Sciatic nerve (tissue), 2 donors: Measurements from ENCODE around the gene TEX51. TPM values are rescaled to one million over a fixed set of nuclear protein-coding genes. Genes with fewer than 3 reads are reported as not detected.
A peak's percentile ranks its signal among the peaks of the same experiment; 100 is the strongest.

Source experiments
- ATAC-seq: fragments of 200-7000 bp; cut with Tn5 transposase; one replicate; pipeline ENCODE4 v1.9.1; 2020; ENCODE audit warnings: mild to moderate bottlenecking, moderate library complexity
- DNase-seq: peaks from one replicate; pipeline ENCODE4 v3.0.0-alpha.2; 2020; ENCODE audit warnings: low spot score
- intact Hi-C: fragments of 100-400 bp; cut with DNase I; formaldehyde crosslinking; loops from one replicate; pipeline ENCODE4 v1.14.2; 2022
- total RNA-seq: library from RNA; stranded (reverse); fragmentation: NEBNext Ultra II Directional; extraction: Animal tissue kit (Norgen Biotek cat#: 25700); gene quantifications from one replicate; pipeline ENCODE4 v1.2.1, GENCODE V29; 2021
- donor health status: DM: no; HTN: no; CAD: no.
- donor health status: DM: no; HTN: no; CAD: no.

TEX51 gene
- total RNA-seq, 1 donor from 2014 or later = not detected

- intact Hi-C loops = no loop called here
- ATAC-seq = no peak
- peak; percentile 26 for DNase-seq
These were observed 9.1 kb upstream of the TEX51 start for GRCh38 chr2:126889496-126890135.

GRCh38 chr2:126890136-126890510 is 8.6 kb upstream of the TEX51 start:
- ATAC-seq (no peak), DNase-seq (no peak)
- intact Hi-C loops = no loop called here

- DNase-seq (peak; percentile 36), ATAC-seq (no peak)
- intact Hi-C loops = no loop called here
These were observed 7.9 kb upstream of the TEX51 start for GRCh38 chr2:126890551-126891450.

- DNase-seq = peak; percentile 17
- intact Hi-C loops = no loop called here
- no peak for ATAC-seq
These were observed 6.8 kb upstream of the TEX51 start for GRCh38 chr2:126891681-126892500.

- no peak for ATAC-seq
- intact Hi-C loops = no loop called here
- DNase-seq = peak; percentile 12
These were observed 5.5 kb upstream of the TEX51 start for GRCh38 chr2:126893153-126893552.

- intact Hi-C loops = no loop called here
- ATAC-seq = no peak
- DNase-seq = no peak
These were observed 5.1 kb upstream of the TEX51 start for GRCh38 chr2:126893606-126894005.

GRCh38 chr2:126894082-126894481 is 4.6 kb upstream of the TEX51 start:
- no peak for ATAC-seq
- intact Hi-C loops = no loop called here
- peak; percentile 22 for DNase-seq

GRCh38 chr2:126894585-126895182 is 4.0 kb upstream of the TEX51 start:
- ATAC-seq = no peak
- intact Hi-C loops = no loop called here

GRCh38 chr2:126895336-126895735 is 3.4 kb upstream of the TEX51 start:
- DNase-seq (peak; percentile 13), ATAC-seq (no peak)
- intact Hi-C loops = no loop called here

More at GRCh38 chr2:126894585-126895182, 4.0 kb upstream of the TEX51 start:
- DNase-seq = peak; percentile 12

- intact Hi-C loops = no loop called here
- no peak for ATAC-seq
- DNase-seq = no peak
These were observed 2.2 kb upstream of the TEX51 start for GRCh38 chr2:126896471-126896870.

GRCh38 chr2:126899616-126900185 is 1.0 kb downstream of the TEX51 start:
- ATAC-seq (no peak), DNase-seq (peak; percentile 9)
- intact Hi-C loops = no loop called here

GRCh38 chr2:126900646-126901319 is 2.1 kb downstream of the TEX51 start:
- peak; percentile 18 for DNase-seq
- intact Hi-C loops = no loop called here
- ATAC-seq = no peak

- no peak for ATAC-seq
- peak; percentile 30 for DNase-seq
- intact Hi-C loops = no loop called here
These were observed 2.8 kb downstream of the TEX51 start for GRCh38 chr2:126901459-126901858.

GRCh38 chr2:126902152-126902835 is 3.6 kb downstream of the TEX51 start:
- no peak for ATAC-seq
- intact Hi-C loops = no loop called here
- peak; percentile 27 for DNase-seq

- no peak for ATAC-seq
- intact Hi-C loops = no loop called here
- DNase-seq = peak; percentile 34
These were observed 4.2 kb downstream of the TEX51 start for GRCh38 chr2:126902859-126903258.

- no peak for ATAC-seq
- DNase-seq = no peak
- intact Hi-C loops = no loop called here
These were observed 7.3 kb downstream of the TEX51 start for GRCh38 chr2:126905991-126906390.

GRCh38 chr2:126906781-126907180 is 8.1 kb downstream of the TEX51 start:
- intact Hi-C loops = no loop called here
- DNase-seq (peak; percentile 9), ATAC-seq (no peak)

GRCh38 chr2:126907671-126908070 is 9.0 kb downstream of the TEX51 start:
- no peak for ATAC-seq

More at GRCh38 chr2:126907671-126908070, 9.0 kb downstream of the TEX51 start:
- peak; percentile 40 for DNase-seq
- intact Hi-C loops = no loop called here
